GM04504 (cell line): ENCODE data around the gene FADS6.

ENCODE experiments used
- DNase-seq: peaks from one replicate; pipeline ENCODE4 v3.0.0-alpha.2; 2012; ENCODE audit warnings: low read depth

FADS6 gene

DNA sequence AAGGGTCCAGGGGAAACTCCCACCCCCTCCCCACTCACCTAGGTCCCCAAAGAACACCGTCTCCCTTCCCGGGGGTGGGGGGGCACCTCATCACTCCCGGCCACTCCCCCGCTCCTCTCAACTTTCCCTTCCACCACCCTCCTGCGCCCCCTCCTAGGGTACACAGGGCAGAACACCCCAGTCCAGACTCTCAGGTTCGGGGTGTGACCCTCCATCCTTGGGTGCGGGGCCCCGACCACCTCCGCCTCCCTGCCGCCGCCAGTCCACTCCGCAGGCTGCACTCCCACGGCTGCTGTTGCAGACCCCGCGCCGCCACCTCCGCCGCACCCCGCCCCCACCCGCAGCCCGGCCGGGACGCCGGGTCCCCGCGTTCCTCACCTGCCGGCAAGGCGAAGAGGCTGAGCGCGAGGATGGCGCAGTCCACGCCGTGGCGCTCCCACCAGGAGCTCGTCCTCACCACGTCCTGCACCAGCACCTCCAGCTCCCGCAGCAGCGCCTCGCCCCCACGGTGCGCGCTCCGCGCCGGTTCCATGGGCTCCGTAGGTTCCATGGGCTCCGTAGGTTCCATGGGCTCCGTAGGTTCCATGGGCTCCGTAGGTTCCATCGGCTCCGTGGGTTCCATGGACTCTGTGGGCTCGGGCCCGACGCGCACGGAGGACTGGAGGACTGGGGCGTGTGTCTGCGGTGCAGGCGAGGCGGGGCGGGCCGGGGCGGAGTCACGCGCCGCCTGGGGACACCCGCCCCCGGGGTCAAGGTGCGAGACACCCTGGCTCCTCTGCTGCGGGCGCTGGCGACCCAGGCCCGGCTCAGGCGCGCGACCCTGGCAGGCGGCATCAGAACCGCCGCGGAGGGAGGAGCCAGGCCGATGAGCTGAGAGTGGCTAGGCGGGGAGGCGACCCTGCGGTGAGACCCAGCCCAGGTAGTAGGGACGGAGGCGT, at the start of gene FADS6:
Gene FADS6 (minus strand): TSS at position 660 of the 938 bp plus-strand sequence. CDS start 38 bp downstream, at position 622.
- no peak for DNase-seq

- no peak for DNase-seq
Measured at GRCh38 chr17:74941128-74941725, 47.8 kb upstream of the FADS6 start.

DNA sequence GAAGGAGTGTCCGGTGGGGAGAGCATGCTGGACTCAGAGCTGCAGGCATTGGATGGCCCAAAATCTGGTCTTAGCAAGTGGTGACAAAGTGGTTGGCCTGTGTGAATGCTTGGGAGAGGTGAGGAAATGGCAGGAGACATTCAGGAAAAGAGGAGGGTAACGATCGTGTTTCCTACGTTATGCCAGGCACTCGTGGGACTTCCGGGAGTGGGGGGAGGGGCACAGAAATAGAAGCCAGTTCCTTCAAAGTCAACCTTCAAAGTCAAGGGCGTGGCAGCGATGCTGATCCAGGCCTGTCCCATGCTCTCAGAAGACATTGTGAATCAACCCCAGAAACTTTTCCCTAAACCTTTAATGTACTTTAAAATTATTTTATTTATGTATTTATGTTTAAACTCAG, 46.1 kb upstream of the FADS6 start:
- DNase-seq, result no peak

DNA sequence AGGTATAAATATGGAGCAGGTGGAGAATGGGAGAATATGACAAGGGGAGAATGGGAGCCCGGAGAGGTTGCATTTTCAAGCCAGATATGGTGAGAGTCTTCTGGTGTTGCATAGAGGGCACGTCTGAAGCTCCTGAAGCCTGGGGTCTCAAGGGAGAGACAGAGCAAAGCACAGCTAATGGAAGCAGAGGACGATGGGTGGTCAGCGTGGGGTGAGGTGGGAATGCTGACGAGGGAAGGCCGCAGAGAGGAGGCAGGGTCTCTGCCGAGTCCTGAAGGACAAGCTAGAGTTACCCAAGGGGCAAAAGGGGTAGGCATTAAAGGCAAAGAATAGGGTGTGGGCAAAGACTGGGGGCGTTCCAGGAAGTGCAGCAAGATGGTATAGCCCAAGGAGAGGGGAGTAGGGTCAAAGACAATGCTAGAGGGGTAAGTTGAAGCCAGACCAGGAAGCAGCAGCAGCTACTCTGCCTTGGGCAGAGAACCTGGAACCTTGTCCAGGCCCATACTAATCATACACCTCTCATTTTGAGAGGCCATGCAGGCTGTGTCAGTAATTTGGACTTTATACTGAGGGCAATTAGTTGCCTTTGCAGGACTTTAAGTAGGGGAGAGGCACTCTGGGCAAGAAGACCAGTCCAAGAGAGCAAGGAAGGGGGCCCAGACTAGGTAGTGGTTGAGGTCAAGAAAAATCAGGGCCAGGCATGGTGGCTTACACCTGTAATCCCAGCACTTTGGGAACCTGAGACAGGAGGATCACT, 44.9 kb upstream of the FADS6 start:
- DNase-seq, result no peak

DNA sequence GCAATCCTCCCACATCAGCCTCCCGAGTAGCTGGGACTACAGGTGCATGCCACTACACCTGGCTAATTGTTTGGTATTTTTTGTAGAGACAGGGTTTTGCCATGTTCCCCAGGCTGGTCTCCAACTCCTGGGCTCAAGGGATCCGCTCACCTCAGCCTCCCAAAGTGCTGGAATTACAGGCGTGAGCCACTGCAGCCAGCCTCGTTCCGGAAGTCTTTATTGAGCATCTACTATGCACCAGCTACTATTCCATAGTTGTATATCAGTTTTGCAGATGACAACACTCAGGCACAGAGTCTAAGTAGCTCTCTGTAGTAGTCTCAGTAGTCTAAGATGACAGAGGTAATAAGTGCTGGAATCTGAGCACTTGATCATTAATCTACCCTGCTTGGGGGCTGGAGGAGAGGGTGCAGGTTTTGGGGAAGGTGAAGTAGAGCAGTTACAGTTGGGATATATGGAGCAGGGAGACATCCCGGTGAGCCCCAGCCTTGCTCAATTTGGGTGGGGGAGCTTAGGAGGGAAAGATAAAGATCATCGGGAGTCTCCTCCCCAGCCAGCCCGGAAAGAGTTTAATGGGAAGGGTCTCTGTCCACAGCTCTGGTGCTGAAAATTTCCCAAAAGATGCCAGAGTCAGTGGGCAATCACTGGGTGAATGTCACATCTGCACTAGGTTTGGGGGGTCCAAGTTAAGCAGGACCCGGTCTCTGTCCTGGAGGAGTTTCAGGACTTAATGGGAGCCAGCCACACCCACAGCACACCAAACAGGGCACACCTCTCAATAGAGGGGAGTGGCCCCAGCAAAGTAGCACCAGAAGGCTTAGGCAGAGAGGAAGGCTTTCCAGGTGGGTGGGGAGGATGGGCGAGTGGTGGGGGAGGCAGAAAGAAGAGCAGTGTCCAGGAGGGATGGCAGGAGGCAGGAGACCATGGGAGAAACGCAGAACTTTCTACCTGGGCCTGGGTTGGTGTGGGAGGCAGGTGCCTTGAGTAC, 43.9 kb upstream of the FADS6 start:
- DNase-seq, result no peak

DNA sequence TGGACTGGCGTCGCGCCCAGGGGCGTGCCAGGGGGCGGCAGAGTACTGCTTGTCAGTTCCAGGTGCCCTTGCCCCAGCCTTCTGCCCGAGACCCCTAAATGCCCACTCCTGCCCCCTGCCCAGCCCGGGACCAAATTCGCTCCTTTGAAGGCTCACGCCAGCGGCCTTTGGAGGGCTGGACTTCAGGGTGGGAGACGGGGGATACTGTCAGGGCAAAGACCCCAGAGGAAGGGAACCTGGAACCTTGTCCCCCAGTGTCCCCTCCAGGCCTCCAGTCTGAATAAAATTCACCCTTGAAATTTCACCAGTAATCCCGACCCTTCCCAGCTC, 43.0 kb upstream of the FADS6 start:
- DNase-seq, result no peak

GRCh38 chr17:74935585-74936469, 42.4 kb upstream of the FADS6 start, which contains the start of gene OTOP3:
OTOP3 (plus strand) TSS chr17:74935898; CDS start chr17:74935922, 24 bp downstream.
- no peak for DNase-seq

GRCh38 chr17:74935048-74935447, 41.6 kb upstream of the FADS6 start:
- no peak for DNase-seq

DNA sequence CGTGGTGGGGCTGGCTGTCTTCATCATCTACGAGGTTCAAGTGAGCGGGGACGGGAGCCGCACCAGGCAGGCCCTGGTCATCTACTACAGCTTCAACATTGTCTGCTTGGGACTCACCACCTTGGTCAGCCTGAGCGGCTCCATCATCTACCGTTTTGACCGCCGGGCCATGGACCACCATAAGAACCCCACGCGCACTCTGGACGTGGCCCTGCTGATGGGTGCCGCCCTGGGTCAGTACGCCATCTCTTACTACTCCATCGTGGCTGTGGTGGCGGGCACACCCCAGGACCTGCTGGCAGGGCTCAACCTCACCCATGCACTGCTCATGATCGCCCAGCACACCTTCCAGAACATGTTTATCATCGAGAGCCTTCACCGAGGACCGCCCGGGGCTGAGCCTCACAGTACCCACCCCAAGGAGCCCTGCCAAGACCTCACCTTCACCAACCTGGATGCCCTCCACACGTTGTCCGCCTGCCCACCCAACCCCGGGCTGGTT, 37.2 kb upstream of the FADS6 start:
- DNase-seq, result no peak

GRCh38 chr17:74928786-74929185, 35.4 kb upstream of the FADS6 start:
- DNase-seq, result no peak

- no peak for DNase-seq
Measured at GRCh38 chr17:74925242-74925641, 31.8 kb upstream of the FADS6 start.

GRCh38 chr17:74924250-74924948, 31.0 kb upstream of the FADS6 start, which contains the start of gene OTOP2:
OTOP2 (plus strand) TSS chr17:74924273; CDS start chr17:74924633, 360 bp downstream.
- DNase-seq, result no peak

DNA sequence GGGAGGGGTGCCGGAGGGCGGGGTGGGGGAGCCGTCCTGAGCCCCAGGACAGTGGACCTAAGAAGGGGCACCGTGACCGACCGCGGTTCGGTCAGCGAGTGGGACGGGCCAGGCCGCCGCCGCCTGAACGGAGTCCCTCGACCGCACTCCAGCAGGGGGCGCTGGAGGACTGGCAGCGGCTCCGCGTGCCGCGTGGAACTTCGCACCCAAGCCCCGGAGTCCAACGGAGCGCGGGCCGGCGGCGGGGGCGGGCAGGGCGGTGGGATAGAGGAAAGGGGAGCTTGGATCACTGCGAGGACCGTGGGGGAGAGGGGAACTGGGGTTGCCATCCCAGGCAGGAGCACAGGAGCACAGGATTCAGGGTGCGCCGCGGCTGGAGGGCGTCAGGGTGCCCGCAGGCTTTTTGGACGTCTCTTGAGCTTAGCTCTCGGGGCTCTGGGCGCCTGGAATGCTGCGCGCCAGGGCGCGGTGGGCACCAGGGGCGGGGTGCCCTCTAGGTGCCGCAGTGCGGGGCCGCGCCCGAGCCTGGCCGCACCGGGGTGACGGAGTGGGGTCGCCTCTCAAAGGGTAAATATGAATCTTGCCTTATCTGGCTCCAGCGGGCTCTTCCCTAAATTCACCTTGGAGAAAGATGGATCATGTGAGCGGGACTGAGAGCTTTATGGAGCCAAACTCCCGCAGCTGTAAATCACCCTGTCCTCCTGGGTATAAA, 30.3 kb upstream of the FADS6 start:
- DNase-seq, result no peak

GRCh38 chr17:74922694-74923537, 29.5 kb upstream of the FADS6 start, which contains the start of gene USH1G:
USH1G (minus strand) TSS chr17:74923255; CDS start chr17:74923073, 182 bp downstream.
- DNase-seq, result no peak

DNA sequence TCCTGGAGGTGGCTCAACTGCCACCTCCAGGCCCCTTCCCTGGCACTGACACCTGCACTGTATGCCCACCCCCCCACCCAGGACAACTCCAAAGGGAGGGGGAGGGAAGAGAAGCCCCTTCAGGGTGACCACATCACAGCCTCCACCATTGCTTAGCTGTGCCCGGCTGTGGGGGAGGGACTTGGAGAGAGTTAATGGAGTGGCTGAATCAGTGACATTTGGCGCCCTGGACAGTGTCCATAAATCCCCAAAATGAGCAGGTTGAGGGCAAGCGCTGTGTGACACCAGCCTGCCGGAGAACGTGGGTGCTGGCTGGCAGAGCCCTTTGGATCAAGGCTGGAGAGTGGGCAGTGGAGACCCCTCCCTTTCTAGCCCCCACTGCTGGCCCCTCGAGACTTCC, 28.7 kb upstream of the FADS6 start:
- no peak for DNase-seq

DNA sequence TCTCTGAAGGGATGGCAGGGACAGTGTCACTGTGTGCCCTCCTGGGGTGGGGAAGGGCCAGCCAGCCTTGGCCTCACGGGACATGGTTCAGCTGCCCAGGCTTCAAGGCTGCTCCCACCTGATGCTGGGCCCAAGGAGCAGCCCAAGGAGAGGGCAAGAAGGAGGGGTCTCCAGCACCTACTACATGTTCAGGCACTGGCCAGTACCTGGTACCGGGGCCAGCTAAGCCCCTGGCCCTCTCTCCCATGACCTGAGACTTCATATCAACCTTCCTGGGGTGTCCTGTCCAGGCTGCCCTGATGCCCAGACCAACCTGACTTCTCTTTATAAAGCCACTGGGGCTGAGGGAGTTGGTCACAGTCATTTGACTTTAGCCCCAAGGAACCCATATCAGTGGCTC, 28.3 kb upstream of the FADS6 start:
- DNase-seq, result no peak

DNA sequence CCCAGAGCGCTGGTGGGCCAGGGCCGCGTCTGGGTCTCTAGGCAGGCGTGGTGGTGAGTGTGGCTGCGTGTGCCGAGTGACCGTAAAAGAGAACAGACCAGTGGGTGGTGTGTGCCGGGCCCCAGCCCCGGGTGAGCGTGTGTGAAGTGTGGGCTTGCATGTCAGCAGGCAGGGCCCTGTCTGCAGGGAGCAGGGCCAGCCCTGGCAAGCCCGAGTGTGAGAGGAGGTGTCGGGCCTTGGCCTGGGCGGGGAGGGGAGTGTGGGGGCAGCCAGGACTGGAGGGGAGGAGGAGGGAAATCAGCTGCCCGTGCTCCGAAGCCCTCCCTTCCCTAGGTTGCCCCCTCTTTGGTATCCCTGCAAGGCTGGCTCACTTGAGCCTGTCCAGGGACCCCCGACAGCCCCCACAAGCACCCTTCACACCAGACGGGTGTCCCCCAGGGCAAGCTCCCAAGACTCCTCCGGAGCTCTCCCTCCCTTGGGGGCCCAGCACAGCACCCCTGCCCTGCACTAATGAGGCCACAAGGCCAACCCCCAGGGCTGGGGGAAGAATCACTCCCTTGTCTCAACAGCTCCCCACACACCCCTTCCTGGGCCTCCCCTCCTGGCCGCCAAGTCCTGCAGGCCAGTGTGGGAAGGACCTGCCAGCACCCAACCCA, 27.7 kb upstream of the FADS6 start:
- no peak for DNase-seq
